ENCODE results near the gene SIGLEC1.

SIGLEC1 gene

DNA sequence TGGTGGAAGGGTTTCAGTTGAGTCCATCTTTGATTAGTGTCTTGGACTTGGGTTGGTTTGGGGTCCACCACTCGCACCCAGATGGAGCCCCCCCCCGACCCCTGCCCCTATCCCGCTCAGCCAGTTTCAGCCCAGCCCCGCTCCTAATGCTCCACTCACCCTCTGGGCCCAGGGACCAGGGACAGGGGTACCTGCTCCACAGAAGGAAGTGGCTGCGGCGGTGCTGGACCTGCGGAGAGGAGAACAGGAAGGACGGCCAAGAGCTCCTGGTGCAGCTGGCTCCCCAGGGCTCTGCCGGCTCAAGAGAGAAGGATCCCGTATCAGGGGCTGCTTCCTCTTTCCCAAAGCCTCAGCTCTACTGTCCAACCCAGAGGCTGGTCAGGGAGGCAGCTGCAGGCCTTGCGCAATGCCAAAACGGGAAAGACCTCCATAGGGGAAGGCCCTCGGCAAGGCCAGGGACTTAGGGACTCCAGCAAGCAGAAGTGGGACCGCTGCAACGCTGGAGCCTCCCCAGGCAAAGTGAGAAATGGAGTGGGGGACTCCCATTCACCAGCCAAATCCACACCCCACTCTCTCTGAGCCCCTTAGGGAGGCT lies at the start of gene SIGLEC1:
SIGLEC1 (minus strand) TSS at position 322 of the 595 bp plus-strand sequence. CDS start 5,472 bp downstream, outside the sequence.
- no peak for DNase-seq (ENCODE audit: low read depth)

DNA sequence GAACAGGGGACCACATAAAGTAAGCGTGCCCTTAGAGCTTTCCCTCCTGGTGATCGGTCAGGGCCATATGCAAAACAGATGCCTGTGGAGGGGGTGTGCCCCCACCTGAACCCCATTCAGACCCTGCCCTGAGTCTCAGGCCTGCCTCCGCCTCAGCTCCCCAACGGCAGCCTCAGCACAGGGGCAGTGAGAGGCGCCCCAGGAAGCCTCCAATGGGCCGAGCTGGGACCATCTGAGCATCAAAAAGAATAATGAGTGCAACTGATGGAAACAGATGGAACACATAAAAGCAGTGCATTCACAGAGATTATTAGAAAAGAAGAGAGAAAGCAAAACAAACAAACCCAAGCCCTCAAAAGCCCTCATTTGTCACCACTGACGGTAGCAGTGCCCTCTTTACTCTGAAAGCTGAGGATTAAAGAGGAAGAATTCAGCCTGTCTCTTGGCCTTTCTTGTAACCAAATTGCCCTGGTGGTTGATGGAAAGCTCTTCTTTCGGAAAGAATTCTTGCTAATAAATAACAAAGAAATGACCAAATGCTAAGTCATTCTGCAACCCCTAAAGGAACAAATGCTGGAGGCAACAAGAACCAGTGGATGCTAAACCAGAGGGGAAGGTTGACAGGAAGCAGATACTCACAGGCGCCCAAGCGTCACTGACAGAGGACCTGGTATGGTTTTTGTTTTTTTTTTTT lies 48.4 kb upstream of the SIGLEC1 start:
- no peak for DNase-seq (ENCODE audit: low read depth)

DNA sequence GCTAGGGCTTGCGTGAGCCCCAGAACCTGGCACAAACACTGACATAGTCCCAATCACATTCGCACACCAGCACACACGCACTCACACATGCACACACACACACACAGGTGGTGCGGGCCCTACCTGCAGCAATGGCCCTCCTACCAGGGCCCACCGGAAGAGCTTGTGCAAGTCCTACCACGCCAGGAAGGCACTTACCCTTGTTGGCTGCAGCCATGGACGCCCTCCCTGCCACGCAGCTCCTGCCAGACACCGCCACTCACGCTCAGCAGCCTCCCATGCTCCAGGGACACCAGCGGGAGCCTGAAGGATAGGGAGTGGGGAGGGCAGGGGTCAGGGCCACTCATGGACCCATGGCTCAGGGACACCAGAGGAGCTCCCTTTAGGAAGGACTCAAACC lies 47.5 kb upstream of the SIGLEC1 start:
- no peak for DNase-seq (ENCODE audit: low read depth)

DNA sequence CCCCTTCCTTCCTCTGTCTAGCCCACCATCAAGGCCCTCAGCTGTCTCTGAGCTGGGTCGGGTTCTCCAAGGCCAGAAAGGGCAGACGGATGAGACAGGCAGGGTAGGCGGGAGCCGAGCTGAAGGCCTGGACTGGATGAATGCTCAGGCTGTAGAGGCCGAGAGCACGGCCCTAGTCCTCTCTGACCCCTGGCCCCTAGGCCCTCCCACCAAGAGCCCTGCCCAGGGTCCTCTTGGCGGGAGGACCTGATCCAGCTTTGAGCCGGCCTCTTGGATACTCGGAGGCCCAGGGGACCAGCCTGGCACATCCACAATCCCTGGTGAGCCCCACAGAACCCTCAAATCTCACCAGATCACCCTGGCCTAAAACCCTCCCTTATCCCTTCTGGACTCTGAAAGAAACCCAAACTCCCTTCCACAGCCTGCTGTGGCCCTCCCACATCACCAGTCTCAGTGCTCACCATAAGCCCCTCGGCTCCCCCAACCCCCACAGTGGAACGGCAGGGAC lies 47.0 kb upstream of the SIGLEC1 start:
- no peak for DNase-seq (ENCODE audit: low read depth)

DNA sequence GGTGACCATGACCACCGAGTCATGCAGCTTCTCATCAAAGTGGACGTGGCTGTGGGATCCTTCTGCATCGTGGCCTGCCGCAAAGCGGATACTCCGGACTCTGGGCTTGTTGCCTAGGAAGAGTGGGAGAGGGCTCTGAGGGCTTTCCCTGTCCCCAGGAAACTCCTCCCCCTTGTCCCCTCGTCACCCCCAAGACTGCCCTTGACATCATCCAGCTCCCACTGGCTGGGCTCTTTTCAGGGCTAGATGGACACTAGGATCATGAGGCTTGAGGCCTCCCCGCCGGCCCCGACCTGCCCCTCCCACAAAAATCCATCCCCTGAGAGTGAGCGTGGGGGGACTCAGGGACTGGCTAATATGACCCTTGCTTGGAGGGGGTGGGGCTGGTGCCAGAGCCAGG lies 46.2 kb upstream of the SIGLEC1 start:
- no peak for DNase-seq (ENCODE audit: low read depth)

DNA sequence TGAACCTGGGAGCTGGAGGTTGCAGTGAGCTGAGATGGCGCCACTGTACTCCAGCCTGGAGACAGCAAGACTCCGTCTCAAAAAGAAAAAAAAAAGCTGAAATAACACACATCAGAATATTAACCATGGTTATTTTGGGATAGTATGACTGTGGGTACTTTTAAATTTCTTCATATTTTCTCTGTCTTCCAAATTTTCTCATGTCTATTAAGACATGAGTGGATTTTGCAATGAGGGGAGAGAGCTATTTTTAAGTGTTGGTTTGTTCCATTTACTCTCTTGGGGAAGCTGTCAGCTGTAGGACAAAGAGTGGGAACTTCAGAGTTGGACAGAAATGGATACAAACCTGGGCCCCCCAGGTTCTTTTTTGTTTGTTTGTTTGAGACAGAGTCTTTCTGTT lies 44.9 kb upstream of the SIGLEC1 start:
- no peak for DNase-seq (ENCODE audit: low read depth)

DNA sequence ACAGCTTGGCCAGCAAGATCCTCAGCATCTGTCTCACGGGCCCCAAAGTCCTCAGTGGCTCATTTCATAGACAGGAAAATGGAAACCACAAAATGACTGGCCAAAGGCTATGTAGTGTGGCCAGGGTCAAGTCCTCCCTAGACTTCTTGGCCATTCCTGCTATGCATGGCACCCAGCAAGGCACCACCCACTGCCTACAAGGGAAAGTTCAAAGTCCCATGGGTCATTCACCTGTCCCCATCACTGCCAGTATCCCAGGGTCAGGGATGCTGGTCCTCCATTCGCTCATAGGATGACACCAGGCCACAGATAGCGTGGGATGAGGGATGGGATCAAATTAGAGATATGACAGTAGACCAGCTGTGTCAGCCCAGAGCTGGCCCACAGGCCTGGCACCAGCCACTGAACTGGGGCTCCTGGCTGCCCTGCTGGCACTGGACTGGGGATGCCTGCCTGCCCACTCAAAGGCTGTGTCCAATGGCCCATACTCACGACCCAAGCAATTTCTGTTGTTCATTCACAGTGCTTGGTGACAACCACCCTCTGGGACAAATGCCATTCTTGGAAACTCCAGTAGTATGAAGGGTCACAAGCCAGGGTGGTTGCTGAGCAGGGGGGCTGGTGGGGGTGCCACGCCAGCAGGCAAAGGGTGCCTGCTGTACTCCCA lies 43.5 kb upstream of the SIGLEC1 start:
- no peak for DNase-seq (ENCODE audit: low read depth)

DNA sequence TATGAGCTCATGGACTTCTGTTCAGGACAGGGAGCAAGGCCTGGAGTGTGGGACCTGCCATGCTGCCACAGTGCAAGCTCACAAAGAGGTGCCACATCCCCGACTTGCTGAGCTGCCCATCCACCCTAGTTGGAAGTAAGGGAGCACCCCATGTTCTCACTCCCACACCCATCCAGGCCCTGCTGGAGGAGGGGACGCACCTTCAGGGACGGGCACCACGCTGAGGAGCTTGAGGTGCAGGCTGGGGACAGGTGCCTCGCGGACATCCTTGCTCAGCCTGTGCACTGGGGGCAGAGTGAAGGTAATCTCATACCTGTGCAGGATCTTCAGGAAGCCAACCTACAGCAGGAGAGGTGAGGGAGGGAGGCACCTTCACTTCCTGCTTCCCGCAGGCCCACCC lies 42.9 kb upstream of the SIGLEC1 start:
- no peak for DNase-seq (ENCODE audit: low read depth)

DNA sequence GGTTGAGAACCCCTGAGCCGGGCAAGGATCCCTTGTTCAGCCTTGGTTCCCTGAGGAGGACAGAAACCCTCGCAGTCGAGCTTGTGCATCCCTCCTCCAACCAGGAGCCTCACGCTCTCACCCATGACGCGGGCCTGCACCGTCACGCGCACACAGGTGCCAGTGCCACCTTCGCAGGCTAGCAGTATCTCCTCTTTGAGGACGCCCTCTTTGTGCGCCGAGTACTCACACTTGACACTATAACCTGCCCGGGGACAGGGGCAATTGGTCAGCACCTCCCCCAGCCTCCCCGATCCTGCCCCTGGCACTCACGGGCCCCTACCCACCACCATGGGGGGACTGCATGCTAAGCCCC lies 41.9 kb upstream of the SIGLEC1 start:
- DNase-seq (ENCODE audit: low read depth): no peak

DNA sequence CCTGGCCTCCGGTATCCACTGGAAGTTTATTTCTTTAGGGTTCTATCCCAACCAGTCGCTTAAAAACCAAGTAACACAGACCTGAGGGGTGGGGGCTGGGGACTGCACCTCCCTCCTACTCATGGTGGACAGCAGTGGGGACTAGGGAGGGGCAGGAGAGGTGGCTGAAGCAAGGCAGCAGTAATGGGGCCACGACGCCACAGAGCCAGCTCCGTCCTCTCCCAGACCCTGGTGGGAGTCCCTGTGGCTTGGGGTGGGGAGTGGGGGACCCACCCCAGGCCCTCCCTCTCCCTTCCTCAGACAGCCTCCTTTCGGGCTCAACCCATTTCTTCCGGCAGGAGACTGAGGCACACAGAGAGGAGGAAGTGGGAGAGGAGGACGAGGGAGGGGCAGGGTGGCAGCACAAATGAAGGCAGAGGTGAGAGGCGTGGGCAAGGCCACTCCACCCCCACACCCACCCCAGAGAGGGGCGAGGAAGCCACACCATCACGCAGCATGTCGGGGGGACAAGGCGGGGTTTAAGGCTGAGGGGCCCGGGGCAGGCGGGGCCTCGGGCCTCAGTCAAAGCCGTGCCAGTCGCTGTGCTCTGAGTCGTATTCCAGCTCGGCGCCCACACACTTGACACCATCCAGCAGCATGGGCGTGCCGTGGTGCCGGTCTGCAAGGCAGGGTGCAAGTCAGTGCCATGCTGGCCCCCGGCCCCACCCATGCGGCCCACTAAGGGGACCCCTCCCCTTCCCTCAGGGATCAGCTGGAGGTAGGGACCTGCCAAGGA lies 41.3 kb upstream of the SIGLEC1 start:
- DNase-seq (ENCODE audit: low read depth): no peak

DNA sequence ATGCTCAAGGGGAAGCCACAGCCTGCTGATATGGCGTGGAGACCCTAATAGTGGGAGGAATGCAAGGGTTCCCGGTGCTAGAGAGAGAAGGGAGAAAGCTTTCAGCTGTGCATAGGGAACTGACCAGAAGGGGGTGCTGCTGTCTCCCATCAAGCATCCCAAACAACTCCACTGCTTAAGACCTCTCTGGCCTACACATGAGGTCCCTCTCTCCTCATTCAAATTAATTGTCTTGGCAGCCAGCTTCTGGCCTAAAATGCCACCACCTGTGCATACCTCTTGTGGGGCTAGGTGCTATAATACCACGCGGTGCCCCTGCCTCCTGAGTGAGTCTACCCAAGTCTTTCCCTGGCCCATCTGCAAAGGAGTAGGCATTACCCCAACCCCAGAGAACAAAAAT lies 40.7 kb upstream of the SIGLEC1 start:
- DNase-seq (ENCODE audit: low read depth): no peak

DNA sequence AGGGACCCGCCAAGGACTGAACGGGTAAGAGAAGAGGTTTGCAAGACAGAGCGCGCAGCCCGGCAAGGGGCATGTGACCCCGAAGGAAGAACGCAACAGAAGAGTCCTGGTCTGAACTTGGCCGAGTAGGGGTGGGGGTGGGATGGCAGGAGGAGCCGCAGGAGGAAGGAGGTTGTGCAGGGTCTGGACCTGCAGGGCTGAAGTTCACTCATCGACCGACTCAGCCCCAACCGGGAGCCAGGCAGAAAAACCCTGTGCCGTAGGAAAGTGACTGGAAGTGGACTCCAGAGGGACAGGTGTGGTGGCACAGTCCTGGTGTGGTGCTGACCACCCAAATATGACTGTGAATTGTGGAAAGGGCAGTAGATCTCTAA lies 40.0 kb upstream of the SIGLEC1 start:
- no peak for DNase-seq (ENCODE audit: low read depth)

DNA sequence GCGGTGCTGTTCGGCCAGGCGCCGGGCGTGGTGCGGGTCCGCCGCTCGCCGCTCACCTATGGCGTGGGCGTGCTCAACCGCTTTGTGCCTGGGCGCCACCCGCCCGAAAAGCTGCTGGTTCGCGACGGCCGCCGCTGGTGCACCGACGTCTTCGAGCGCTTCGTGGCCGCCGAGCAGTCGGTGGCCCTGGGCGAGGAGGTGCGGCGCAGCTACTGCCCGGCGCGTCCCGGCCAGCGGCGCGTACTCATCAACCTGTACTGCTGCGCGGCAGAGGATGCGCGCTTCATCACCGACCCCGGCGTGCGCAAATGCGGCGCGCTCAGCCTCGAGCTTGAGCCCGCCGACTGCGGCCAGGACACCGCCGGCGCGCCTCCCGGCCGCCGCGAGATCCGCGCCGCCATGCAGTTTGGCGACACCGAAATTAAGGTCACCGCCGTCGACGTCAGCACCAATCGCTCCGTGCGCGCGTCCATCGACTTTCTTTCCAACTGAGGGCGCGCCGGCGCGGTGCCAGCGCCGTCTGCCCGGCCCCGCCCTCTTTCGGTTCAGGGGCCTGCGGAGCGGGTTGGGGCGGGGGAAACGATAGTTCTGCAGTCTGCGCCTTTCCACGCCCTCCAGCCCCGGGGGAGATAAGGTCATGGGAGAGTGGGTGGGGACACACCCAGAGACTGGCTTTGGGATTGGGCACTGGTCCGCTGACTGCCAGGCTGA lies 39.4 kb upstream of the SIGLEC1 start:
- DNase-seq (ENCODE audit: low read depth): no peak

DNA sequence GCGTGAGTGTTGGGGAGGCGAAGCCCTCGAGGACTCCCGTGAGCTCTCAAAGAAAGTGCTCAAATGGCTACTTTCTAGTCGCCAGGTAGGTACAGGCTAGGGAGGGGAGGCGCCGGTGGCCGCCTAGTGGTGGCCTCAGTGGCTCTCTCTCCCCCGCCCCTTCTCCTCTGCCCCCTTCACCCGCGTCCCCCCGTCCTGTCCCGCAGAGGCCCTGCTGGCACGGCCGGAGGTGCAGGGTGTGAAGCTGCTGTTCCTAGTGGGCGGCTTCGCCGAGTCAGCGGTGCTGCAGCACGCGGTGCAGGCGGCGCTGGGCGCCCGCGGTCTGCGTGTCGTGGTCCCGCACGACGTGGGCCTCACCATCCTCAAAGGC lies 38.9 kb upstream of the SIGLEC1 start:
- DNase-seq (ENCODE audit: low read depth): no peak

DNA sequence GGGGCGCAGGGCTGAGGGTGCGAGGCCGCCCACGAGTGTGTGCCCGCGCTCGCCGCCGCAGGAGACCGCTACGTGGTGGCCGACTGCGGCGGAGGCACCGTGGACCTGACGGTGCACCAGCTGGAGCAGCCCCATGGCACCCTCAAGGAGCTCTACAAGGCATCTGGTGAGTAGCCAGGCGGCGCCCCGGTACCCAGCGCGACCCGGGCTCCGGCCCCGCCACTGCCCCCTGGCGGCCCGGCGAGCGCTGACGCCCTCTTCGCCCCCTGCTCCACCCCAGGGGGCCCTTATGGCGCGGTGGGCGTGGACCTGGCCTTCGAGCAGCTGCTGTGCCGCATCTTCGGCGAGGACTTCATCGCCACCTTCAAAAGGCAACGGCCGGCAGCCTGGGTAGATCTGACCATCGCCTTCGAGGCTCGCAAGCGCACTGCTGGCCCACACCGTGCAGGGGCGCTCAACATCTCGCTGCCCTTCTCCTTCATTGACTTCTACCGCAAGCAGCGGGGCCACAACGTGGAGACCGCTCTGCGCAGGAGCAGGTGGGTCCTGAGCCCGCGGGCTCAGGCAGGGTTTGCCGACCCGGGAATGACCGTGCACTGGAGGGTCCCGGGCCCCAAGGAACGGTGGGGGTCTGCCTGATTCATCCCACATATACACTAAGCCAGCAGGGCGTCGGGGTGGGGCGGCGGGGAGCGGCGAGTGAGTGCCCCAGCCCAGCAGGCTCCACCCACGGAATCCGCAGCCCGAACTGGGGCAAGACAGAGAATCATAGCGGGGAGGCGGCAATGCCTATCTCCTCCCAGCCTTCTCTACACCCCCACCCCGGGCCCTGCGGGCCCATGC lies 37.5 kb upstream of the SIGLEC1 start:
- no peak for DNase-seq (ENCODE audit: low read depth)

DNA sequence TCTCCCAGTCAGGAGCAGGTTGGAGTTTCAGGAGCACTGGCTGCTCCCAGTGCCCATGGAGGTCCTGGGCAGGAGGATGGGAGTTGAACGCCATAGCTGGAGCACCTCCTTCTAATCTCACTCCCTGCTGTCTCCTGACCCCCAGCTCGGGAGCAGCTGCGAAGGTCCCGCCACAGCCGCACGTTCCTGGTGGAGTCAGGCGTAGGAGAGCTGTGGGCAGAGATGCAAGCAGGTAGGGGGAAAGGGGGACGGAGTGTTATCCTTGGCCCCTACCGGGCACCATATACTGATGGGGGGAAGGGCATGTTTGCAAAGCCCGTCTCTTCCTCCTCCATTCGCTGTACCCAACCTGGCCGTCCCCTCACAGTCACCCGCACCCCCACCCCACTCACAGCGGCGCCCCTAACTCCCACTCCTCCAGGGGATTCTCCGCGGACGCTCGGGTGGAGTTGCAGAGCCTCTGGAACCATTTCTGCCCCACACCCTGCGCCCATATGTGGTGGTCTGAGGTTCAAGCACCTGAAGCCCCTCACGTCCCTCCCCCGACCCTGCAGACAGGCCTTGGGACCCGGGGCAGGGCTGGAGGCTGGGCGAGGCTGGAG lies 36.8 kb upstream of the SIGLEC1 start:
- no peak for DNase-seq (ENCODE audit: low read depth)

DNA sequence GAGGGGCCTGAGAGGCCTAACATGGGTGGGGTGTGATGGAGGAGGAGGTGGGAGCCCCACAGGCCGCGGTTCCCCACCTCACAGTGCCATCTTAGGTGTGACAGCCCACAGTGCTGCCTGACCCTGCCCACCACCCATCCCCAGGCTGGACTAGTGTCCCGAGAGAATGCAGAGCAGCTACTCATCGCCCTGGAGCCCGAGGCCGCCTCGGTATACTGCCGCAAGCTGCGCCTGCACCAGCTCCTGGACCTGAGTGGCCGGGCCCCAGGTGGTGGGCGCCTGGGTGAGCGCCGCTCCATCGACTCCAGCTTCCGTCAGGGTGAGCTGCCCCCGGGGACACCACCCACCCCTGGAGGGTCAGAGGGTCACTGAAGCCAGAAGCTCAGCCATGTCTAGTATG lies 35.7 kb upstream of the SIGLEC1 start:
- DNase-seq (ENCODE audit: low read depth): no peak

DNA sequence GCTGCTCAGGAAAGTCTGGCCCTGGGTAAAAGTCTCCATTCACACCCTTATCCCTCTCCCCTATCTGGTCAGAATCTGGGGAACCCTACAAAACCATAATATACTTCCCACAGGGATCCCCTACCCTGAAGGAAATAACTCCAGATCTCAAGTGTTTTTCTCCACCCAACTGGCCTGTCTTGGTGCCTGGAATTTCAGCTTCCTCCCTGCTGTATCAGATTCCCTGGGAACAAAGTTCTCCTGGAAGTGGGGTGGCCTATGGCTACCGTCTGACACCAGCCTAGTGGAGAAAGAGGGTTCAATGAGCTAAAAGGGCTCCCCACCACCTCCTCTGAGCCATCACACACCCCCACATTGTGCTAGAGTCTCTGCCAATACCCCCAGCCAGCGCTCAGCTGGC lies 35.1 kb upstream of the SIGLEC1 start:
- DNase-seq (ENCODE audit: low read depth): no peak

DNA sequence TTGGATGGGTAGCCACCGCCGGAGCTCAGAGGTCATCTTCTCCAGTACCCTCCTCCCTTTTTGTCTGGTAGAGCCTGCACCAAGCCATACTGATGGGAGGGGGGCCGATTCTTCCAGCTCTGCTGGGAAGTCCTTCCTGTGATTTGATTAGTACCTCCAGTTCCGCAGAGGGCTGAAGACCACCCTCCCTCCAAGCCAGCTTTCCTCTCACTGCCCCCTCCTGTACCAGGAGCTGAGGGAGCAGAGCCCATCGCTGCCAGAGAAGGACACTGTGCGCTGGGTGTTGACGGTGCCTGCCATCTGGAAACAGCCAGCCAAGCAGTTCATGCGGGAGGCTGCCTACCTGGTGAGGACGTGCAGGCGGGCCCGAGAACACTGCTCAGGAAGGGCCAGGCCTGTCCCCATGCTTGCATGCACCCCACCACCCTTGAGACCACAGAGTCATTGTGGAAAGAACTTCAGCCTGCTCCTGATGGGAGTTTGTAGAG lies 33.3 kb upstream of the SIGLEC1 start:
- DNase-seq (ENCODE audit: low read depth): no peak

DNA sequence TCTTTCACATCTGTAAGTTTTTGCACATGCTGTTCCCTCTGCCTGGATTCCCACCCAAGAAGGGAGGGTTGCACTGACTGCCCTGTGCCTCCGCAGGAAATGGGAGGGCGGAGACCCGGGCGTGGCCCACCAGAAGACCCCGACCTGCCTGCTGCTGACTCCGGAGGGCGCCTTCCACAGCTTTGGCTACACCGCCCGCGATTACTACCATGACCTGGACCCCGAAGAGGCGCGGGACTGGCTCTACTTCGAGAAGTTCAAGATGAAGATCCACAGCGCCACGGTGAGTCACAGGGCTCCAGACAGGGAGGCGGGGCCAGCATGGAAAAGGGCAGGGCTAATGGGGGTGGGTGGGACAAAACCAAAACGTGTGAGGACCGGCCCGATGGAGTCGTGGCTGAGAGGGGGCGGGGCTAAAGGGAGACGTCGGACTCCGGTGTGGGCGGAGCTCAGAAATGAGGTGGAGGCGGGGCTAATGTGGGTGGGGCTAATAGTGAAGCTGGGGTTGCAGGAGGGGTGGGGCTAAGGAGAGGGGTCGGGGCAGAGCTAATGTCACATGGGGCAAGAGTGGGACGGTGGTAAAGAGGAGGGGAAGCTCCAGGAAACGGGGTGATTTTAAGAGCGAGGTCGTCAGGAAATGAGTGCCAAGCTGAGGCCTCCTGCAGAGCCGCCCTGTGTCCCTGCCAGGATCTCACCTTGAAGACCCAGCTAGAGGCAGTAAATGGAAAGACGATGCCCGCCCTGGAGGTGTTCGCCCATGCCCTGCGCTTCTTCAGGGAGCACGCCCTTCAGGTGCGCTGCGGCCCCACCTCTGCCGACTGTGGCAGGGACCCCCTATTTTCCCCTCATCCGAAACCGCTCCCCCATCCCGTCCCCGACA lies 32.6 kb upstream of the SIGLEC1 start:
- peak; percentile 28 for DNase-seq (ENCODE audit: low read depth)

Measured in stimulated activated CD8-positive, alpha-beta memory T cell treated with anti-CD3 and anti-CD28 coated beads, Interleukin-15, amount 100 ng/mL, for 24 hours (primary cell).